Measurements from ENCODE around the gene RPL19. TPM values are rescaled to one million over a fixed set of nuclear protein-coding genes. Genes with fewer than 3 reads are reported as not detected.

The RPL19 gene
- total RNA-seq, 1 donor from 2014 or later, result 1,451 TPM

DNA sequence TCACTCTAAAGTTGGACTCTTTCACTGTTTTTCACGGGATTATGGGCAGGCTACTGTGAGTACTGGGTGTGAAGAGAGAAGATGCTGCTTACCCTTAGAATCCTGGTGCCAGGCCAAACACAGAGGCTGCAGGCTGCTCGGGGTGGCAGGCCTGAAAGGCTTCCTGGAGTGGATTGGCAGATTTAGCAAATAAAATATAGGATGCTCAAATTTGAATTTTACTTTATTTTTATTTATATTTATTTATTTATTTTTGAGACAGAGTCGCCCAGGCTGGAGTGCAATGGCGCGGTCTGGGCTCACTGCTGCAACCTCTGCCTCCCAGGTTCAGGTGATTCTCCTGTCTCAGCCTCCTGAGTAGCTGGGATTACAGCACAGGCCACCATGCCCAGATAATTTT lies 40.5 kb downstream of the RPL19 start:
- peaks cover 17% of the 10 kb centered on the region for H3K27me3 Mint-ChIP-seq (ENCODE audit: low read depth, unreplicated experiment)
- Histone ChIP-seq H3K4me3 (ENCODE audit: insufficient read depth, low read depth, low read length) (no peak overlapping the region), H3K4me1 (ENCODE audit: insufficient read depth, low read length) (peaks cover 7% of the 10 kb centered on the region), H3K4me2 (ENCODE audit: low read length) (no peak overlapping the region), H3K27me3 (ENCODE audit: insufficient read depth, low read length) (peaks cover 3% of the 10 kb centered on the region), H3K79me2 (ENCODE audit: insufficient read depth, low read length) (no peaks in the 10 kb centered on the region), H3K36me3 (ENCODE audit: insufficient read depth, low read length) (no peaks in the 10 kb centered on the region), H3K9me3 (ENCODE audit: insufficient read depth, low read depth, low read length) (no peaks in the 10 kb centered on the region), H3K9ac (ENCODE audit: low read length) (no peak overlapping the region), H4K20me1 (ENCODE audit: insufficient read depth, low read length) (peaks cover 4% of the 10 kb centered on the region), H3K27ac (ENCODE audit: low read depth, low read length) (no peak overlapping the region), H2AFZ (ENCODE audit: low read depth, low read length) (no peak overlapping the region)
- peaks cover 2% of the 10 kb centered on the region for H3K4me1 Mint-ChIP-seq (ENCODE audit: low read depth, unreplicated experiment)
- FAIRE-seq (no peak), DNase-seq (ENCODE audit: low read depth) (no peak)
- no peaks in the 10 kb centered on the region for H3K36me3 Mint-ChIP-seq (ENCODE audit: low read depth, unreplicated experiment)
- H3K27ac Mint-ChIP-seq (ENCODE audit: unreplicated experiment), result no peak overlapping the region
- H3K4me3 Mint-ChIP-seq (ENCODE audit: unreplicated experiment), result no peak overlapping the region
- TF ChIP-seq EZH2 (IDR thresholded peaks at IDR 0.05; ENCODE audit: insufficient read depth, low read length), result no peak
- TF ChIP-seq, protein P1, sequence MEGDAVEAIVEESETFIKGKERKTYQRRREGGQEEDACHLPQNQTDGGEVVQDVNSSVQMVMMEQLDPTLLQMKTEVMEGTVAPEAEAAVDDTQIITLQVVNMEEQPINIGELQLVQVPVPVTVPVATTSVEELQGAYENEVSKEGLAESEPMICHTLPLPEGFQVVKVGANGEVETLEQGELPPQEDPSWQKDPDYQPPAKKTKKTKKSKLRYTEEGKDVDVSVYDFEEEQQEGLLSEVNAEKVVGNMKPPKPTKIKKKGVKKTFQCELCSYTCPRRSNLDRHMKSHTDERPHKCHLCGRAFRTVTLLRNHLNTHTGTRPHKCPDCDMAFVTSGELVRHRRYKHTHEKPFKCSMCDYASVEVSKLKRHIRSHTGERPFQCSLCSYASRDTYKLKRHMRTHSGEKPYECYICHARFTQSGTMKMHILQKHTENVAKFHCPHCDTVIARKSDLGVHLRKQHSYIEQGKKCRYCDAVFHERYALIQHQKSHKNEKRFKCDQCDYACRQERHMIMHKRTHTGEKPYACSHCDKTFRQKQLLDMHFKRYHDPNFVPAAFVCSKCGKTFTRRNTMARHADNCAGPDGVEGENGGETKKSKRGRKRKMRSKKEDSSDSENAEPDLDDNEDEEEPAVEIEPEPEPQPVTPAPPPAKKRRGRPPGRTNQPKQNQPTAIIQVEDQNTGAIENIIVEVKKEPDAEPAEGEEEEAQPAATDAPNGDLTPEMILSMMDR (IDR thresholded peaks at IDR 0.05; ENCODE audit: insufficient read depth, low read depth, low read length), result no peak
- no peaks in the 10 kb centered on the region for H3K9me3 Mint-ChIP-seq (ENCODE audit: unreplicated experiment)

GRCh38 chr17:39243155-39243554 lies 43.1 kb downstream of the RPL19 start:
- Mint-ChIP-seq H3K27ac (ENCODE audit: unreplicated experiment) (no peak overlapping the region), H3K4me1 (ENCODE audit: low read depth, unreplicated experiment) (peaks cover 2% of the 10 kb centered on the region), H3K4me3 (ENCODE audit: unreplicated experiment) (no peak overlapping the region), H3K9me3 (ENCODE audit: unreplicated experiment) (no peaks in the 10 kb centered on the region), H3K27me3 (ENCODE audit: low read depth, unreplicated experiment) (peaks cover 6% of the 10 kb centered on the region), H3K36me3 (ENCODE audit: low read depth, unreplicated experiment) (no peaks in the 10 kb centered on the region)
- H3K36me3 ChIP-seq (ENCODE audit: insufficient read depth, low read length), result no peaks in the 10 kb centered on the region
- no peaks in the 10 kb centered on the region for H3K79me2 ChIP-seq (ENCODE audit: insufficient read depth, low read length)
- no peak overlapping the region for H3K4me2 ChIP-seq (ENCODE audit: low read length)
- no peak overlapping the region for H3K27ac ChIP-seq (ENCODE audit: low read depth, low read length)
- no peak for TF ChIP-seq EZH2 (IDR thresholded peaks at IDR 0.05; ENCODE audit: insufficient read depth, low read length)
- no peak overlapping the region for H3K9ac ChIP-seq (ENCODE audit: low read length)
- H2AFZ ChIP-seq (ENCODE audit: low read depth, low read length), result no peak overlapping the region
- peaks cover 7% of the 10 kb centered on the region for H3K4me1 ChIP-seq (ENCODE audit: insufficient read depth, low read length)
- H4K20me1 ChIP-seq (ENCODE audit: insufficient read depth, low read length), result peaks cover 4% of the 10 kb centered on the region
- no peak for FAIRE-seq
- peaks cover 3% of the 10 kb centered on the region for H3K27me3 ChIP-seq (ENCODE audit: insufficient read depth, low read length)
- no peak for DNase-seq (ENCODE audit: low read depth)
- no peaks in the 10 kb centered on the region for H3K9me3 ChIP-seq (ENCODE audit: insufficient read depth, low read depth, low read length)
- no peak overlapping the region for H3K4me3 ChIP-seq (ENCODE audit: insufficient read depth, low read depth, low read length)

DNA sequence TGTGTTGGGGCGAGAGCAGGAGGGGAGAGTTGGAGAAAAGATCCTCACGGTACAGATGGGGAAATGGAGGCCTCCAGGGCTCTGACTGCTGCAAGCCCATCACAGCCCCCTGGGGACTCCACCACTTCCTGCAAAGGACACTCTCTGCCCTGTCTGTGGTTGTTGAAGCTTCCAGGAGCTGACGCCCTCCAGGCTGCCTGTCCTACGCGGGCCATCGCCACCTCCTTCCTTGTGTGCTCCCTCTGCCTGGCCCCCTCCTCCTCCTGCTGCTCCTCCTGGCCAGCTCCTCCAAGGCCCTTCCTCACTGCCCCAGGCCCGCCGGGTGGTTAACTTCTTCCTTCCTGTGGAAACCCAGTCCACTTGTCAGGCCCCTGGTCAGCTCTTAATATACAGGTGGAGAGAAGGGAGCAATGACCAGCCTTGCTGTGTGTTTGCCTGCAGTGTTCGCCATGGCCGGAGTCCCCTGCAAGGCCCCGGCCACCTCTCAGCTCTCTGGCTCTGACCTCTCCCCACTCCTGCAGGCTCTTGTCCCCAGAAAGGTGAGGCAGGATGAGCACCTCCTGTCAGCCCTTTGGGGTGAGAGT lies 44.0 kb downstream of the RPL19 start:
- DNase-seq (ENCODE audit: low read depth) (no peak), FAIRE-seq (no peak)
- no peak overlapping the region for H3K27ac Mint-ChIP-seq (ENCODE audit: unreplicated experiment)
- no peak overlapping the region for H3K4me3 ChIP-seq (ENCODE audit: insufficient read depth, low read depth, low read length)
- no peaks in the 10 kb centered on the region for H3K36me3 Mint-ChIP-seq (ENCODE audit: low read depth, unreplicated experiment)
- H3K36me3 ChIP-seq (ENCODE audit: insufficient read depth, low read length), result no peaks in the 10 kb centered on the region
- H3K27me3 Mint-ChIP-seq (ENCODE audit: low read depth, unreplicated experiment), result peaks cover 4% of the 10 kb centered on the region
- H3K9ac ChIP-seq (ENCODE audit: low read length), result no peak overlapping the region
- no peak overlapping the region for H3K4me3 Mint-ChIP-seq (ENCODE audit: unreplicated experiment)
- peak overlapping the region; percentile 34 for H2AFZ ChIP-seq (ENCODE audit: low read depth, low read length)
- H3K4me1 ChIP-seq (ENCODE audit: insufficient read depth, low read length), result no peaks in the 10 kb centered on the region
- no peaks in the 10 kb centered on the region for H3K9me3 Mint-ChIP-seq (ENCODE audit: unreplicated experiment)
- peaks cover 3% of the 10 kb centered on the region for H3K27me3 ChIP-seq (ENCODE audit: insufficient read depth, low read length)
- no peak overlapping the region for H3K4me2 ChIP-seq (ENCODE audit: low read length)
- peaks cover 4% of the 10 kb centered on the region for H4K20me1 ChIP-seq (ENCODE audit: insufficient read depth, low read length)
- no peaks in the 10 kb centered on the region for H3K79me2 ChIP-seq (ENCODE audit: insufficient read depth, low read length)
- H3K27ac ChIP-seq (ENCODE audit: low read depth, low read length), result no peak overlapping the region
- peaks cover 2% of the 10 kb centered on the region for H3K4me1 Mint-ChIP-seq (ENCODE audit: low read depth, unreplicated experiment)
- no peaks in the 10 kb centered on the region for H3K9me3 ChIP-seq (ENCODE audit: insufficient read depth, low read depth, low read length)
- TF ChIP-seq, protein P1 (IDR thresholded peaks at IDR 0.05; ENCODE audit: insufficient read depth, low read depth, low read length), result no peak
- TF ChIP-seq EZH2 (IDR thresholded peaks at IDR 0.05; ENCODE audit: insufficient read depth, low read length), result no peak
